ENCODE measurements around the gene SEZ6.

The SEZ6 gene

DNA sequence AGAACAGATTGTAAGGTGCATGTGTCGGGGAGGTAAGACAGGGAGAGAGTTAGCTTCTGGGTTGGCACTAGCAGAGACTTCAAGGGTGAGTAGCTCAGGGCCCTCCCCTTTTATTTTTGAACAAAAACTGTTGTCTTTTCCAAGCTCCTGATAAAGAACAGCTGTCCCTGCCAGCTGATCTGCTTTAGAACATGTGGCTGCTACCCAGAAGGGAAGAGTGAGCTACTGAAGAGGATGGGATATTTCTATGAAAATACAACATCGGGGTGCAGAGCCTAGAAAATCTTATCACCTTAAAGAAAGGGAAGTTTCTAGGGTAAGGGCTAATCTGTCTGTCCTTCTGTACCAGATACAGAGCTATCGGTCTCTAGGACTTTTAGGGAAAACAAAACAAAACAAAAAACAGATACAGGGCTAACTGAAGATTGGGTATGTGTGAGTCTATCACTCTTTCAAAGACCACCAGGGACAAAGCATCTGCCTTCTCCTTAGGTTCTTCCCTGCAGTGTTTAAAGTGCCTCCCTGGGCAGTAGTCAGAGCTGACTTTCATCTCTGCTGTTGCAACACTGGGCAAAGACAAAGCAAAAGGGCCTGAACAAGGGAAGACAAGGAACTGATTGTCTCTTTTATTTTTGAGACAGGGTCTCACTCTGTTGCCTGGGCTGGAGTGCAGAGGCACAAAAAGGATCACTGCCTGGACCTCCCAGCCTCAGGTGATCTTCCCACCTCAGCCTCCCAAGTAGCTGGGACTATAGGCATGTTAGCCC, 97.9 kb downstream of the SEZ6 start:
- DNase-seq (ENCODE audit: low spot score) = no peak
- no peak for FAIRE-seq

GRCh38 chr17:28906706-28907438, 99.0 kb downstream of the SEZ6 start:
- no peak for FAIRE-seq
- DNase-seq (ENCODE audit: low spot score) = no peak

- DNase-seq (ENCODE audit: low spot score) = no peak
- FAIRE-seq = no peak
Observed at GRCh38 chr17:28906276-28906675, 99.6 kb downstream of the SEZ6 start.
